Fibroblast of lung (primary cell): ENCODE measurements around the gene EDC4.

Experiments
- EZH2 ChIP-seq: IDR thresholded peaks from 2 replicates; pipeline ENCODE4 v1.5.1; 2012; ENCODE audit warnings: low read length, control low read depth, mild to moderate bottlenecking; ENCODE audit errors: missing control alignments
- TF ChIP-seq, protein P1 (sequence below), 2 donors: IDR thresholded peaks in 1 of 2; conservative IDR thresholded peaks in 1 of 2; 1 replicate in 1 of 2; 2 replicates in 1 of 2; pipeline ENCODE4 v1.5.1; 2011 to 2012; ENCODE audit warnings: low read length in 2 of 2, control low read depth in 1 of 2, inconsistent platforms in 1 of 2, low read depth in 1 of 2, mild to moderate bottlenecking in 1 of 2

DNA sequence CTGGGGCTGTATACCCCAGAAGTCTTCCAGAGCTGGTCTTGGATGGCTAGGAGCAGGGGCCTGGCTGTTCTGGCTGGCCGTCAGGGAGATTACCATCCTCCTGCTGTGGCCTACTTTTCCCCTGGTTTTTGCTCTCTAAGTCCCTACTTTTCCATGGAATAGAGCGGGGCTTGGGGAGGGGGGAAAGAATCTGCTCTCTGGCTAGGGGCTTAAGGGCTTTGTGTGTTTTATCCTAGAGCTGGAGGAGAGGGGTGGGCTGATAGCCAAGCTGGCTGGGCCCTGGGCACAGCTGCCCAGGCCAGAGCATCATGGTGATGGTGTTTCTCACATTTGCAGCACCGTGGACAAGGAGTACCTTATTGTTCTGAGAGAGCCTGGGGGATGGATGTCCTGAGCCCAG, 15.5 kb downstream of the EDC4 start:
- TF ChIP-seq, protein P1, sequence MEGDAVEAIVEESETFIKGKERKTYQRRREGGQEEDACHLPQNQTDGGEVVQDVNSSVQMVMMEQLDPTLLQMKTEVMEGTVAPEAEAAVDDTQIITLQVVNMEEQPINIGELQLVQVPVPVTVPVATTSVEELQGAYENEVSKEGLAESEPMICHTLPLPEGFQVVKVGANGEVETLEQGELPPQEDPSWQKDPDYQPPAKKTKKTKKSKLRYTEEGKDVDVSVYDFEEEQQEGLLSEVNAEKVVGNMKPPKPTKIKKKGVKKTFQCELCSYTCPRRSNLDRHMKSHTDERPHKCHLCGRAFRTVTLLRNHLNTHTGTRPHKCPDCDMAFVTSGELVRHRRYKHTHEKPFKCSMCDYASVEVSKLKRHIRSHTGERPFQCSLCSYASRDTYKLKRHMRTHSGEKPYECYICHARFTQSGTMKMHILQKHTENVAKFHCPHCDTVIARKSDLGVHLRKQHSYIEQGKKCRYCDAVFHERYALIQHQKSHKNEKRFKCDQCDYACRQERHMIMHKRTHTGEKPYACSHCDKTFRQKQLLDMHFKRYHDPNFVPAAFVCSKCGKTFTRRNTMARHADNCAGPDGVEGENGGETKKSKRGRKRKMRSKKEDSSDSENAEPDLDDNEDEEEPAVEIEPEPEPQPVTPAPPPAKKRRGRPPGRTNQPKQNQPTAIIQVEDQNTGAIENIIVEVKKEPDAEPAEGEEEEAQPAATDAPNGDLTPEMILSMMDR (conservative IDR thresholded peaks at IDR 0.05 in 1 of 2, IDR thresholded peaks at IDR 0.05 in 1 of 2; ENCODE audit: low read depth in 1 of 2, low read length in 2 of 2): no peak
- no peak for TF ChIP-seq EZH2
